SK-N-MC (cell line): ENCODE results near the gene TSHZ3.

ENCODE experiments used
- EZH2 ChIP-seq: fragments of 200-600 bp; sonication (generic); IDR thresholded peaks from one replicate; pipeline ENCODE4 v1.6.1; 2017; ENCODE audit warnings: antibody characterized with exemption
- POLR2AphosphoS5 ChIP-seq: IDR thresholded peaks from 2 replicates; pipeline ENCODE4 v1.6.1; 2012; ENCODE audit warnings: mild to moderate bottlenecking, low read depth, low read length, borderline replicate concordance

DNA sequence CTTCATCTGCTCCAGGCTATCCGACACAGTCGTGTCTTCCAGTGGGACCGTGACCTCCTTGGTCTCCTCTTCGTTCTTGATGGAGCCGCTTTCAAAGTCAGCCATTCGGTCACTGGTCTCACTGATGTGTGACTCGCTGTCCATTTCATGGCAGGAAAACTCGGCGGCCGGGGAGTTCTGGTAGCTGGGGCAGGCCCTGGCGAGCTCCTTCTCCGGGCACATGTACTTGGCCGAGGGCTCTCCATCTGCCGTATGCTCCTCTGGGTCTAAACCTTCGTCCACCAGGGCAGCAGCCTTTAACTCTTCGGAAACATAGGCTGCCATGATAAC, 69.8 kb downstream of the TSHZ3 start:
- TF ChIP-seq POLR2AphosphoS5 = no peak
- TF ChIP-seq EZH2 = no peak
